Measurements from ENCODE around the gene BASP1.
"Not testable (repeated sequence)": the region's sequence is repeated elsewhere in the genome, so short reads cannot be mapped to it uniquely, and the experiment has no call there.

Gene BASP1

DNA sequence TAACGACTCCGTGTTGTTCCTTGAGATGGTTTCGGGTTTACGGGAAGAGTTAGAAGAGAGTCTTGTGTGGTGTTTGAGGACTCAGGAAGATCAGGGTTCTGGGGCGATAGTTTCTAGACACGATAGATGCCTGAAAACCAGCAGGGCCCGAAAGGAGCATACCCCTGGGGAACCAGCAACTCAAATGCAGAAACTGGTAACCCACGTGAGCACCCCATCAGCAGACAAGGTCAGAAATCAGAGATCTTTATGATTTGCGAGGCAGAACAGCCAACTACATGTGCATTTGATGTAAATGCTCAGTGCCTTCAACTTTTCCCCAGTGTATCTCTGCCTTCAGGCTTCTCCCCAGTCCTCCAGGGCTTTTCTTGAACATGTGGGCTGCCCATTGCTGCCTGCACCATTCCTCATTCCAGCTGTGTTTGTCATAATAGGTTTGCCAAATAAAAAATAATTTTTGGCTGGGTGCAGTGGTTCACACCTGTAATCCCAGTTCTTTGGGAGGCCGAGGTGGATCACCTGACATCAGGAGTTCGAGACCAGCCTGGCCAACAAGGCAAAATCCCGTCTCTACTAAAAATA, 75.1 kb downstream of the BASP1 start:
- no peak for DNase-seq

DNA sequence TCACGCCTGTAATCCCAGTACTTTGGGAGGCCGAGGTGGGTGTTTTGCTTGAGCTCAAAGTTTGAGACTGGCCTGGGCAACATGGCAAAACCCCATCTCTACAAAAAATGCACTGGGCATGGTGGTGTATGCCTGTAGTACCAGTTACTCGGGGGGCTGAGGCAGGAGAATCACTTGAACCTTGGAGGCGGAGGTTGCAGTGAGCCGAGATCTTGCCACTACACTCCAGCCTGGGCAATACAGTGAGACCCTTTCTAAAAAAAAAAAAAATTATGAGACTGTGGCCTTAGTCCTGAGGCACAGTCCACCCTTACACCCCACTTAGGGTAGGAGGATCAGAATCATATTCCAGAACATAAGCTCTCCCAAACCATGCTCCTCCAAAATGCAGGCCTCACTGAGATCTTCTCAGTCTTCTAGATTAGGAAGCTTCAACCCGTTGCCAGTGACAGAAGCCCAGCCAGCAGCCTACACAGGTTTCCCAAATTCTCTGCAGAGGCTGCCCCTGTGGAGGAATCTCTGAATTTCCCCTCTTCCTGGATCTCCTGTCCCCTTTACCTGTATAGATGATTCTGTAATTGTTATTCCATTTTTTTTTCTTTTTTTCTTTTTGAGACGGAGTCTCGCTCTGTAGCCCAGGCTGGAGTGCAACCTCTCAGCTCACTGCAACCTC, 77.3 kb downstream of the BASP1 start:
- no peak for DNase-seq

DNA sequence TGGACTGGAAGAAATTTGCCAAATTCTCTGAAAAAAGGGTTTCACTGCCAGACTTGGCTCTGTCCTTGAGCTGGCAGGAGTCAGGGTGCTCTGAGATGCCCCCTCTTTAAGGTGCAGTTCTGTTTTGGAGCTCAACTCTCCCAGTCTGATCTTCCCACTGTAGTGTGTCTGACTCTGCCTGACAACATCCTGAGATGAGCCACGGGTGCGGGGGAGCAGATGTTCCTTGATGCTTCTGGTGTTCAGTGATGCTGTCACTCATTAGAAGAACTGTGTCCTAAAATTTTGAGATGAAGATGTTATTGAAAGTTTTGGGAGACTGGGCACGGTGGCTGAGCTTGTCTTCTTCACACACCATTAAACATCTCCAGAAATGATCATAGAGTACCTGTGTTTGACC, 78.2 kb downstream of the BASP1 start:
- DNase-seq, result no peak

DNA sequence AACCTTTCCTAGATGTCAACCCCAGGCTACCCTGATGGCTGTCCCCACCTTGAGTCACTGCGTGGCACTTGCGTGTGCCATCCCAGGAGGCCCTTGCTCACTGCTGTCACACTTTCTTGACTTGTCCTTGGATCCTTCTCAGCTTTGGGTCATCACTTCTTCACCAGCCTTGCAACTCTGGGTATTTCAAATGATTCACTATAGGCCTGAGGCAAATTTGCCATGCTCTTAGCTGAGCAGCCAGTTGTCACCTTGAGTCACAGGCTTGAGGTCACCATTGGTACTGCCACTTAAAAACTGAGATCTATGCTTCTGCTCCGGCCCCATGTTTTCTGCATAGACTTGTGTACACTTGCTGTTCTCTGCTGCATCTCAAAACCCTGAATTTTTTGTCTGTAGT, 84.7 kb downstream of the BASP1 start:
- DNase-seq, result no peak

DNA sequence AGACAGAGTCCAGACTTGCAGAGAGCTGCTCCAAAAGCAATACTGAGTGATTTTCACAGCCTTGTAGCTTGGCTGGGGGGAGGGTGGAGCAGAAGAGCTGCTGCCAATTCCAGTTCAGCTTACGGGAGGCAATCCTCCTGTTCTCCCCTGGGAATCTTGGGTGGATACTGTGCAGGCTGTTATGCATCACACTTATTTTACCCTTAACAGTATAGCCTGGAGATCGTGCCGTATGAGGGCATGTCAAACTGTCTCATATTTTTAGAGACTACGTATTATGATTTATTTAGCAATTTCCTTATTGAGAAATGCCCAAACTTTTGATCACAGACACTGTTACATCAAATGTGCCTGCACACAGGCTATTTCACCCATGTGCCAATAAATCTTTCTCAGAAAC, 85.2 kb downstream of the BASP1 start:
- DNase-seq, result peak; percentile 85

- DNase-seq, result no peak
Measured at GRCh38 chr5:17304282-17304681, 86.9 kb downstream of the BASP1 start.

- no peak for DNase-seq
Measured at GRCh38 chr5:17305017-17305416, 87.6 kb downstream of the BASP1 start.

DNA sequence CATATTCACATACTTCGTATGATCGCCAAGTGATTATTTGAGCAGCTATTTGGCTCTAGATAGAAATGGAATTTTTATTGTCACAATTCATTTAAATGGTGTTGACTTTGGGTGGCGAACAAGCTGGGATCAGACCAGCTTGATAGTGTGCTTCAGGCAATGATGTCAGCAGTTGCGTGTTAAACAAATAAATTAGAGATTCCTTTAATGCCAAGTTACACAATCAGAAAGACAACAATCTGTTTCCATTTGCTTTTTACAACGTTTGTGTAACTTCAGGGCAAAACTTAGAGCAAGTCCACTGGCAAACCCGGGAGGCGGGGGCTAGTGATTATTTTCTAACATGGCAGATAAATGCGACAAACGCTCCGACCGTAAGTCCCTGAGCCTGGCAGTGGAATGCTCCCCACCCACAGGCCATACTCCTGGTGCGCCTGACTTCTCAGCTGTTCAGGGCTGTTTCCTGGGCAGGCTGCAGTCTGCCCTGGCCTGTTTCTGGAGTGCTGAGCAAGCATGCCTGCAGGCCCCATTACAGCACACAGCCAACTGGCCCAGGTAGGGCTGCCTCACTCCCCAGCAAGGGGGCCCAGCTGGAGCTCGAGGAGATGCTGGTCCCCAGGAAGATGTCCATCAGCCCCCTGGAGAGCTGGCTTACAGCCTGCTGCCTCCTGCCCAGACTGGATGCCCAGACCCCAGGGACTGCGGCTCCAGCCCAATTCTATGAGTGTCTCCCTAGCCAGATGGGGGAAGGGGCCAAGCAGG, 88.7 kb downstream of the BASP1 start:
- DNase-seq, result no peak

- DNase-seq, result no peak
Measured at GRCh38 chr5:17306726-17307091, 89.3 kb downstream of the BASP1 start.

DNA sequence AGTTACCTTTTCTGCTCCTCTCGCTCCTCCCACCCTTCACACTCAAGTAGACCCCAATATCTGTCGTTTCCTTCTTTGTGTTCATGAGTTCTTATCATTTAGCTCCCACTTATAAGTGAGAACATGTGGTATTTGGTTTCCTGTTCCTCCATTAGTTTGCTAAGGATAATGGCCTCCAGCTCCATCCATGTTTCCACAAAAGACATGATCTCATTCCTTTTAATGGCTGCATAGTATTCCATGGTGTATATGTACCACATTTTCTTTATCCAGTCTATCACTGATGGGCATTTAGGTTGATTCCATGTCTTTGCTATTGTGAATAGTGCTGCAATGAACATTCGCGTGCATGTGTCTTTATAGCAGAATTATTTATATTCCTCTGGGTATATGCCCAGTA, 90.0 kb downstream of the BASP1 start:
- DNase-seq, result not testable (repeated sequence)

GRCh38 chr5:17308326-17309065, 91.1 kb downstream of the BASP1 start:
- no peak for DNase-seq

GRCh38 chr5:17309462-17309861, 92.0 kb downstream of the BASP1 start:
- DNase-seq, result no peak

DNA sequence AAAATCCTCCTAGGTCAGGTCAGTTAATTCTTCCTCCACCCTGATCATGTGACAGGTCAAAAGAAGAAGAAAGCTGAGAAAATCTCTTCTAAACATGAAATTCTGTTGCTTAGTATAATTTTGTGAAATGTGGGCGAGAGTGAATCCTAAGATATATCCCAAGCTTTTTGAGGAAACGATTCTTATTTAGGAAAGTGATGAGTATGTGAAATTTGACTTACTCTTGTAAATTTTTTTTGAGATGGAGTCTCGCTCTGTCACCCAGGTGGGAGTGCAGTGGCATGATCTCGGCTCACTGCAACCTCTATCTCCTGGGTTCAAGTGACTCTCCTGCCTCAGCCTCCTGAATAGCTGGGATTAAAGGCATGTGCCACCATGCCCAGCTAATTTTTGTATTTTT, 93.1 kb downstream of the BASP1 start:
- not testable (repeated sequence) for DNase-seq

DNA sequence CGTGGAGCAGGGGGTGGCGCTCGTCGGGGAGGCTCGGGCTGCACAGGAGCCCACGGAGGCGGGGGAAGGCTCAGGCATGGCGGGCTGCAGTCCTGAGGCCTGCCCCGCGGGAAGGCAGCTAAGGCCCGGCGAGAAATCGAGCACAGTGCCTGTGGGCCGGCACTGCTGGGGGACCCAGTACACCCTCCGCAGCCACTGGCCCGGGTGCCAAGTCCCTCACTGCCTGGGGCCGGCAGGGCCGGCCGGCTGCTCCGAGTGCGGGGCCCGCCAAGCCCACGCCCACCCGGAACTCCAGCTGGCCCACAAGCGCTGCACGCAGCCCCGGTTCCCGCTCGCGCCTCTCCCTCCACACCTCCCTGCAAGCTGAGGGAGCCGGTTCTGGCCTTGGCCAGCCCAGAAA, 94.4 kb downstream of the BASP1 start:
- not testable (repeated sequence) for DNase-seq

DNA sequence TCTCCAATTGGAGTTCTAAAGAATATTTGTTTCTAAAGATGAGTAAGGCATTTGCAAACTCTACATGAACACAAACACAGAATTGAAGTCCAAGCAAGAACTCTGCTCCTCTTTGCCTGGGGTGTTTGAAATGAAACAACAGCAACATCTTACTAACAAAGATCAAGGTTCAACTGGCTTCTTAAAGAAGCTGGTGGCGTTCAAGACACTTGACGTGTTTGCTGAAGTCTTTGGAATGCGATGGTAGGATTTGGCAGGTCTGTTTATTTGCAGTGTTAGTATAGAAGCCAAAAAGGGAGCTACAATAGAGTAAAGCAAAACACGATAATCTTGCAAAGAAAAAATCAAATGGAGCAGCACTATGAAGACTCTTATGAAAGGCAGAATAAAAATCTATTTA, 94.9 kb downstream of the BASP1 start:
- DNase-seq, result no peak

DNA sequence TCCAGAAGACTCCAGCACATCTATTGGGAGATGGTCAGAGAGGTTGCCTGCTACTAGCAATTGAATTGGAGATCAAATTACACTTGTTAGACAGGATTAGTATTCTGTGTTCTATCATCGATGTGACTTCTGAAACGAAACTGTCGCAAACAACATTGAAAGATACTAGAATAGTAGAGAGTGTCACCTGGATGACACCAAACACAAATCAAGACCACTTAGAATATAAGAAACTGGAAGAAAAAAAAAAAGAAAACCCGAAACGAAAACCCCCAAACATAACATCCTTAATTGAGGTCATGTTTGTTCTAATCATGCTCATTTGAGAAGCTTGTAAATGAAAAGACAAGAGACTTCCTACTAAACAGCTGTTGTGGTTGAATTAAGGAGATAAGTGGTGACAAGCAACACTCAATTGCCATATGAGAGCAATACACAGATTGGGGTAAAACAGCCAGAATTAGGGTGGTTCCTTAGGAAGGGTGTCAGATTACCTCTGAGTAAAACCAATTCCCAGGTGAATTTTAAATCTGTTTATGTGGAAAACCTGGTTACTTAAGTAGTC, 97.6 kb downstream of the BASP1 start:
- DNase-seq, result peak; percentile 99

DNA sequence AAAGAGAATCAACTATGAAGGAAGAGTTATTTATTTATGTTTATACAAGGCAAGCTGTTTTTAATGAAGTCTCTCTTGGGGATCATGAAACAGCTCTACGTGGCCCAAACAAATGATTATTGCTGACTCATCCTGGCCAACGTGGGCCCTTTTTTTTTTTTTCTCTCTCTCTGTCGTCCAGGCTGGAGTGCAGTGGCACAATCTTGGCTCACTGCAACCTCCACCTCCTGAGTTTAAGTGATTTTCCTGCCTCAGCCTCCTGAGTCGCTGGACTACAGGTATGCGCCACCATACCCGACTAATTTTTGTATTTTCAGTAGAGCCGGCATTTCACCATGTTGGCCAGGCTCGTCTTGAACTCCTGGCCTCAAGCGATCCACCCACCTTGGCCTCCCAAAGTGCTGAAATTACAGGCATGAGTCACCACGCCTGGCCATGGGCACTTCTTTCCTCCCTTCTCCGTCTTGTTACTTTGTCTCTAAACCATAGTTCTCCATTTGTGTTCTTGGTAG, 98.3 kb downstream of the BASP1 start:
- DNase-seq, result no peak

- DNase-seq, result no peak
Measured at GRCh38 chr5:17316970-17317459, 99.6 kb downstream of the BASP1 start.

DNA sequence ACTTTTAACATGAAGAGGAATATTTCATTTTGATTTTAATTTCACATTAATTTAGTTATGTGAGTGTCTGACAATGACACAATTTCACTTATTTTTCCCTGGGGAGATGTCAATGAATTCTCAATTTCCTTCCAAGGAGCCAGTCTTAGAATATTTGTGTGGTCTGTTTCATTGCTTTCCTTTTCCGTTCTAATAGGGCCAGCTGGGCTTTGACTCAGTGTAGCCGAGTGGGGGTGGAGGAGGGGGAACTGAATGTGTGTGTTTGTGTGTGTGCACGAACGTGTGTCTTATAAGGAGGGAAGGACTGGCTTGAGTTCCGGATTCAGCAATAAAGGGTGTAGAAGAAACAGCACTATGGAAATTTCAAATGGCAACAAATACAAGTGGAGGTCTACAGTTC, 100.0 kb downstream of the BASP1 start:
- no peak for DNase-seq

- DNase-seq, result not testable (repeated sequence)
Measured at GRCh38 chr5:17319095-17319494, 101.7 kb downstream of the BASP1 start.

DNA sequence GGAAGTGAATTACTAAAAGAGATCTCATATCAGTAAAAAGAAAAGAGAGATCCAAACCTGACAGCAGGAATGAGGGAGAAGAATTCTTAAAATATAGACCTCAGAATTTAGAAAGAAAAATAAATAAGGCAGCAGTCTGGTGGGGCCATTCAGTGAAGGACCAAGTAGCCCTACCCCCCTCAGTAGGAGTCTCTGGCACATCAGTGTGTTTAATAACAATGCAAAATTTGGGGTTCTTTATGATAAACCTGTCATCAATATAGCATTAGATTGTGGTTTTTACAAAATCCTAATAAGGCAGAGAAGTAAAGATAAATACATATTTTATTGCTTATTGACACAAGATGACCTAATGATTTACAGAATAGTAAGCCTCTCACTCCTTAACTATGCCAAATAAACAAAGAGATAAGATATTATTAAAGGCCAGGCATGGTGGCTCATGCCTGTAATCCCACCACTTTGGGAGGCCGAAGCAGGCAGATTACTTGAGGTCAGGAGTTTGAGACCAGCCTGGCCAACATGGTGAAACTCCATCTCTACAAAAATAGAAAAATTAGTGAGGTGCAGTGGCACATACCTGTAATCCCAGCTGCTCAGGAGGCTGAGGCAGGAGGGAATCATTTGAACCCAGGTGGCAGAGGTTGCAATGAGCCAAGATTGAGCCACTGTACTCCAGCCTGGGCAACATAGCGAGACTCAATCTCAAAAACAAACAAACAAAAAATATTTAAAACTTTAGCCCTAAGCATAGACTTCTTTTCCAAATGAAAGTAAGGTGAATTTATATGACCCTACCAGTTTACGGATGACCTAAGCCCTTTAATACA, 108.6 kb downstream of the BASP1 start:
- DNase-seq, result no peak
